ENCODE data around the gene TSPOAP1. TPM values are rescaled to one million over a fixed set of nuclear protein-coding genes. Genes with fewer than 3 reads are reported as not detected.
A peak's percentile ranks its signal among the peaks of the same experiment; 100 is the strongest.

Gene TSPOAP1
- total and polyA plus RNA-seq, 2 of the 13 experiments (the other 11 are each of a cell fraction or from before 2014, with no cell fraction given) = not detected

DNA sequence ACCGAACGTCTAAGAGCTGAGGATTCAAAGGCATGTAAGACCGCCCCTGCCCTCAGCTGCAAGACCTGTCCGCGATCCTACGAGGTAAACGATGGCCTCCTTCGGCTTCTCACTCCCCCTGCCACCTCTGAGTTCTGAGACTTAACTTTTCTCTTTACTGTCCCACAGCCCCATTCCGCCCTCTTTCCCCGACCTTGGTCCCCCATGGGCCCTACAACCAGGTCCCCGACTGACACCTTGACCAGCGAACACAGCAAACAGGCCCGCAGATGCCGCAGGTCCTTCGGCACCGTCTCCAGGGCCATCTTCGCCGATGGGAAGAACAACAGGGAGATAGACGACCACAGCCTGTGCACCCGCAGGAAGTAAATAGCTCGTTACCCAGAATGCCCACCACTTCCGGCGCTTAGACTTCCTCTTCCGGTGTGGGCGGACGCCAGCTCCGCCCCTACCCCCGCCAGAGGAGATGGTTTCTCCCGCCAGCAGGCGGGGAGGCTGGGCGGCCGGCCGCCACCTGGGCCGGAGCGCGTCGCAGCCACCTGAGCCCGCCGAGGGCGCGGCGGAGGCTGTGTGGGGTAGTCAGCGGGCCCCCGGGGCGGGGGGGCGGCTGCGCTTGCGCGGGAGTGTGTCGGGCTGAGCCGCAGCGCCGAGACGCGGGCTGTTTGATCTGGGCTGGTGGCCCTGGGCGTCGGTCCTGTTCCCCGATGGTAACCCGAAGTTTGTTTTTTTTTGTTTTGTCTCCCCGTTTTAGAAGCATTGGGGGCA lies 23.4 kb upstream of the TSPOAP1 start, which contains the start of gene SUPT4H1 (continued):
- TF ChIP-seq ZNF703 (CRISPR knock-in tag; IDR thresholded peaks at IDR 0.05; ENCODE audit: borderline replicate concordance) (no peak), ZNF431 (CRISPR knock-in tag; IDR thresholded peaks at IDR 0.05; ENCODE audit: borderline replicate concordance, low read depth) (peak; percentile 94; the same call in 1 of the 2 replicates), RAD21 (CRISPR knock-in tag; IDR thresholded peaks at IDR 0.05) (peak; percentile 96), CBX5 (CRISPR knock-in tag; IDR thresholded peaks at IDR 0.05; ENCODE audit: borderline replicate concordance) (peak; percentile 90; the same call in 1 of the 2 replicates), CC2D1A (CRISPR knock-in tag; IDR thresholded peaks at IDR 0.05) (no peak), POGK (CRISPR knock-in tag; conservative IDR thresholded peaks at IDR 0.05) (peak; percentile 88), ZSCAN25 (CRISPR knock-in tag; IDR thresholded peaks at IDR 0.05) (peak; percentile 69; the same call in 1 of the 2 replicates), SMYD3 (CRISPR knock-in tag; IDR thresholded peaks at IDR 0.05) (0 out of 2 replicates have a peak, but pooled peaks have one; percentile 60), TOPORS (CRISPR knock-in tag; IDR thresholded peaks at IDR 0.05) (peak; percentile 96), KDM3A (CRISPR knock-in tag; IDR thresholded peaks at IDR 0.05; ENCODE audit: low read depth) (peak; percentile 15; the same call in 1 of the 2 replicates), TEAD3 (CRISPR knock-in tag; optimal IDR thresholded peaks at IDR 0.05; ENCODE audit: borderline replicate concordance) (peak; percentile 62), ATF7 (IDR thresholded peaks at IDR 0.05) (no peak), ATF7 (CRISPR knock-in tag; IDR thresholded peaks at IDR 0.05) (peak; percentile 83), ZSCAN12 (CRISPR knock-in tag; IDR thresholded peaks at IDR 0.05) (no peak), NFAT5 (CRISPR knock-in tag; IDR thresholded peaks at IDR 0.05) (peak; percentile 88; the same call in 1 of the 2 replicates), MBD4 (IDR thresholded peaks at IDR 0.05; ENCODE audit: borderline replicate concordance, low read length) (no peak; the same call in 1 of the 2 replicates), FOXA3 (CRISPR knock-in tag; IDR thresholded peaks at IDR 0.05) (peak; percentile 98), FOSL1 (CRISPR knock-in tag; IDR thresholded peaks at IDR 0.05; ENCODE audit: borderline replicate concordance) (no peak), SMAD1 (CRISPR knock-in tag; IDR thresholded peaks at IDR 0.05; ENCODE audit: borderline replicate concordance, low read depth) (peak; percentile 98)
- TF ChIP-seq, protein P1, sequence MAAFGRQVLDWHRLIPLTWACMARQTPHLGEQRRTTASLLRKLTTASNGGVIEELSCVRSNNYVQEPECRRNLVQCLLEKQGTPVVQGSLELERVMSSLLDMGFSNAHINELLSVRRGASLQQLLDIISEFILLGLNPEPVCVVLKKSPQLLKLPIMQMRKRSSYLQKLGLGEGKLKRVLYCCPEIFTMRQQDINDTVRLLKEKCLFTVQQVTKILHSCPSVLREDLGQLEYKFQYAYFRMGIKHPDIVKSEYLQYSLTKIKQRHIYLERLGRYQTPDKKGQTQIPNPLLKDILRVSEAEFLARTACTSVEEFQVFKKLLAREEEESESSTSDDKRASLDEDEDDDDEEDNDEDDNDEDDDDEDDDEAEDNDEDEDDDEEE (CRISPR knock-in tag; IDR thresholded peaks at IDR 0.05) = 0 out of 2 replicates have a peak, but pooled peaks have one; percentile 21

Data from HepG2 (cell line).